ENCODE measurements around the gene TMEM179. TPM values are rescaled to one million over a fixed set of nuclear protein-coding genes. Genes with fewer than 3 reads are reported as not detected.
"Not testable (repeated sequence)": the region's sequence is repeated elsewhere in the genome, so short reads cannot be mapped to it uniquely, and the experiment has no call there.

TMEM179 gene
- total and polyA plus RNA-seq, 10 of the 15 experiments (the other 5 are each of a cell fraction or from before 2014, with no cell fraction given), result not detected

- POLR2A ChIA-PET, result no interaction called here
- ATAC-seq, result no peak
- SMC1A ChIA-PET (ENCODE audit: uncharacterized antibody, unreplicated experiment), result no interaction called here
- Histone ChIP-seq H3K27ac (ENCODE audit: control insufficient read depth, insufficient read depth) (no peak overlapping the region), H3K36me3 (ENCODE audit: control insufficient read depth in 2 of 2, insufficient read depth in 2 of 2, low read length in 1 of 2) (no peaks in the 10 kb centered on the region), H3K4me3 (no peak overlapping the region), H3K79me2 (ENCODE audit: control insufficient read depth, insufficient read depth, low read length) (no peaks in the 10 kb centered on the region), H3K9me3 (replicated peaks; ENCODE audit: control insufficient read depth, insufficient read depth, low read length) (no peaks in the 10 kb centered on the region), H3K9ac (ENCODE audit: control insufficient read depth, insufficient read depth, low read length) (no peak overlapping the region), H3K4me2 (ENCODE audit: control insufficient read depth, insufficient read depth) (no peak overlapping the region), H3K27me3 (replicated peaks in 1 of 2; ENCODE audit: control insufficient read depth in 2 of 2, insufficient read depth in 2 of 2, low read length in 1 of 2) (no peaks in the 10 kb centered on the region), H4K20me1 (ENCODE audit: control insufficient read depth, insufficient read depth) (no peaks in the 10 kb centered on the region), H2AFZ (ENCODE audit: control insufficient read depth, low read depth, low read length) (no peak overlapping the region), H3K4me1 (ENCODE audit: control insufficient read depth, insufficient read depth, low read length) (no peaks in the 10 kb centered on the region)
- TF ChIP-seq POLR2AphosphoS5 (IDR thresholded peaks at IDR 0.05; ENCODE audit: low read length), result no peak
- no peak for TF ChIP-seq SREBF1 (IDR thresholded peaks at IDR 0.05; ENCODE audit: low read length)
- TF ChIP-seq HDAC2 (IDR thresholded peaks at IDR 0.05), result no peak
- TF ChIP-seq SREBF2 (IDR thresholded peaks at IDR 0.05; ENCODE audit: low read length), result no peak
- TF ChIP-seq PBX3 (IDR thresholded peaks at IDR 0.05; ENCODE audit: insufficient replicate concordance, low read depth, low read length), result no peak
- TF ChIP-seq YBX1 (IDR thresholded peaks at IDR 0.05), result no peak
- no peak for TF ChIP-seq NR2F1 (conservative IDR thresholded peaks at IDR 0.05)
- TF ChIP-seq SMAD5 (IDR thresholded peaks at IDR 0.05; ENCODE audit: low read depth), result no peak
- no peak for TF ChIP-seq ZBTB33 (IDR thresholded peaks at IDR 0.05)
- no TSS peak for BruUV-seq (replicated peaks)
- CTCF ChIA-PET, result interaction anchor here (2.7 kb wide), 1 partner anchor 7 kb away, joined by 6 read pairs; no protein-coding TSS in a partner anchor
- in situ Hi-C loops (cut with MboI), result no loop called here
- DNase-seq (ENCODE audit: low read depth, low spot score), result no peak
- RAD21 ChIA-PET (ENCODE audit: unreplicated experiment), result no interaction called here
- intact Hi-C loops (cut with micrococcal nuclease; ENCODE audit: unreplicated experiment), result no loop called here
- 71% methylated on average over 5 of the region's 5 CpGs for WGBS (ENCODE audit: insufficient coverage, insufficient replicate concordance, low lambda C conversion rate, missing lambda C conversion rate)
- FAIRE-seq, result no peak
Observed at GRCh38 chr14:104637546-104638003, 33.0 kb upstream of the TMEM179 start.

GRCh38 chr14:104636846-104637545 is 32.4 kb upstream of the TMEM179 start:
- CTCF ChIA-PET, result interaction anchor here (1.4 kb wide), 1 partner anchor 559 kb away, joined by 3 read pairs; no protein-coding TSS in a partner anchor
- H3K27ac ChIP-seq (ENCODE audit: control insufficient read depth, insufficient read depth); FAIRE-seq; H2AFZ ChIP-seq (ENCODE audit: control insufficient read depth, low read depth, low read length); SMC1A ChIA-PET (ENCODE audit: uncharacterized antibody, unreplicated experiment); DNase-seq (ENCODE audit: low read depth, low spot score); H3K4me3 ChIP-seq; RAD21 ChIA-PET (ENCODE audit: unreplicated experiment); H4K20me1 ChIP-seq (ENCODE audit: control insufficient read depth, insufficient read depth); H3K36me3 ChIP-seq (ENCODE audit: control insufficient read depth in 2 of 2, insufficient read depth in 2 of 2, low read length in 1 of 2); H3K4me1 ChIP-seq (ENCODE audit: control insufficient read depth, insufficient read depth, low read length); POLR2A ChIA-PET; H3K9ac ChIP-seq (ENCODE audit: control insufficient read depth, insufficient read depth, low read length); H3K4me2 ChIP-seq (ENCODE audit: control insufficient read depth, insufficient read depth); H3K27me3 ChIP-seq (replicated peaks in 1 of 2; ENCODE audit: control insufficient read depth in 2 of 2, insufficient read depth in 2 of 2, low read length in 1 of 2); H3K79me2 ChIP-seq (ENCODE audit: control insufficient read depth, insufficient read depth, low read length); in situ Hi-C loops (cut with MboI); BruUV-seq (replicated peaks); intact Hi-C loops (cut with micrococcal nuclease; ENCODE audit: unreplicated experiment); H3K9me3 ChIP-seq (replicated peaks; ENCODE audit: control insufficient read depth, insufficient read depth, low read length); ATAC-seq: not testable (repeated sequence)
- 65% methylated on average over 38 of the region's 39 CpGs for WGBS (ENCODE audit: insufficient coverage, insufficient replicate concordance, low lambda C conversion rate, missing lambda C conversion rate)
